ENCODE measurements around the gene ZNF597. TPM values are rescaled to one million over a fixed set of nuclear protein-coding genes. Genes with fewer than 3 reads are reported as not detected.

ZNF597 gene
- total and polyA plus RNA-seq, 10 of the 15 experiments (the other 5 are each of a cell fraction or from before 2014, with no cell fraction given) = 0.80 to 2.8 (median 2.0) TPM

DNA sequence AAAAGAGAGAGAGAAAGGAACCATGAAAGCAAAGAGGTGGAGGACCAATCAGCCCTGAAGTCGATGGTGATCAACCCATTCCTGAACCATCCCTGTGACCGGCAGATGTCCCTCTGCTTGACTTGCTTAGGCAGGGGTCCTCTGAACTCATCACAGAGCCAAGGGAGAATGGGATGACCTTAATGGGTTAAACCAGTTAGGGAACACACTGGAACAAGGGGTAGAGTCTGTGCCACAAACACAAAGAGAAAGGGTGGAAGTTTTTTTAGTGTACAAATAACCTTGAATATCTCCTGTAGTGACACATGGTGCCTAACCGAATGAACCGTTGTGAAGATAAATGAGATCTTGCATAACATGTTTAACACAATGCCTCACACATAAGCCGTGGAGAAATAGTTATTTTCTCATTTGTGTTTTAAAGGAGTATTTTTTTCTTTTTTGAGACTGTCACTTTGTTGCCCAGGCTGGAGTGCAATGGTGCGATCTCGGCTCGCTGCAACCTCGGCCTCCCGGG, 11.4 kb upstream of the ZNF597 start:
- H3K79me2 ChIP-seq (ENCODE audit: control insufficient read depth, insufficient read depth, low read length) = peaks cover 21% of the 10 kb centered on the region
- TF ChIP-seq PML (IDR thresholded peaks at IDR 0.05; ENCODE audit: low read length) (no peak), ZNF207 (IDR thresholded peaks at IDR 0.05; ENCODE audit: borderline replicate concordance) (no peak), HDAC6 (IDR thresholded peaks at IDR 0.05; ENCODE audit: unreplicated experiment) (no peak), SMC3 (IDR thresholded peaks at IDR 0.05; ENCODE audit: borderline replicate concordance, low read length) (no peak), MTA2 (IDR thresholded peaks at IDR 0.05; ENCODE audit: low read depth) (no peak), ETV6 (conservative IDR thresholded peaks at IDR 0.05 in 1 of 2, IDR thresholded peaks at IDR 0.05 in 1 of 2; ENCODE audit: borderline replicate concordance in 1 of 2, low read depth in 1 of 2) (no peak), SUPT20H (IDR thresholded peaks at IDR 0.05; ENCODE audit: borderline replicate concordance, control insufficient read depth, low read depth, low read length) (no peak), EZH2 (IDR thresholded peaks at IDR 0.05; ENCODE audit: borderline replicate concordance, control insufficient read depth, low read depth, low read length) (no peak), NR2C2 (IDR thresholded peaks at IDR 0.05; ENCODE audit: borderline replicate concordance, control insufficient read depth, insufficient read length, low read depth) (no peak)
- TF ChIP-seq, protein P1, sequence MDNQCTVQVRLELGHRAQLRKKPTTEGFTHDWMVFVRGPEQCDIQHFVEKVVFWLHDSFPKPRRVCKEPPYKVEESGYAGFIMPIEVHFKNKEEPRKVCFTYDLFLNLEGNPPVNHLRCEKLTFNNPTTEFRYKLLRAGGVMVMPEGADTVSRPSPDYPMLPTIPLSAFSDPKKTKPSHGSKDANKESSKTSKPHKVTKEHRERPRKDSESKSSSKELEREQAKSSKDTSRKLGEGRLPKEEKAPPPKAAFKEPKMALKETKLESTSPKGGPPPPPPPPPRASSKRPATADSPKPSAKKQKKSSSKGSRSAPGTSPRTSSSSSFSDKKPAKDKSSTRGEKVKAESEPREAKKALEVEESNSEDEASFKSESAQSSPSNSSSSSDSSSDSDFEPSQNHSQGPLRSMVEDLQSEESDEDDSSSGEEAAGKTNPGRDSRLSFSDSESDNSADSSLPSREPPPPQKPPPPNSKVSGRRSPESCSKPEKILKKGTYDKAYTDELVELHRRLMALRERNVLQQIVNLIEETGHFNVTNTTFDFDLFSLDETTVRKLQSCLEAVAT (IDR thresholded peaks at IDR 0.05) = no peak
- TF ChIP-seq, protein P2, sequence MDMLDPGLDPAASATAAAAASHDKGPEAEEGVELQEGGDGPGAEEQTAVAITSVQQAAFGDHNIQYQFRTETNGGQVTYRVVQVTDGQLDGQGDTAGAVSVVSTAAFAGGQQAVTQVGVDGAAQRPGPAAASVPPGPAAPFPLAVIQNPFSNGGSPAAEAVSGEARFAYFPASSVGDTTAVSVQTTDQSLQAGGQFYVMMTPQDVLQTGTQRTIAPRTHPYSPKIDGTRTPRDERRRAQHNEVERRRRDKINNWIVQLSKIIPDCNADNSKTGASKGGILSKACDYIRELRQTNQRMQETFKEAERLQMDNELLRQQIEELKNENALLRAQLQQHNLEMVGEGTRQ (IDR thresholded peaks at IDR 0.05; ENCODE audit: borderline replicate concordance, low read depth, low read length) = no peak
- SMC1A ChIA-PET (ENCODE audit: uncharacterized antibody, unreplicated experiment) = interaction anchor here (1.2 to 2.7 kb wide), 2 partner anchors 11 to 17 kb away, joined by 3 to 7 read pairs; partner anchors contain the start of genes NAA60 and ZNF597
- BruUV-seq (replicated peaks) = no TSS peak
- no peak overlapping the region for H2AFZ ChIP-seq (ENCODE audit: control insufficient read depth, low read depth, low read length)
- H3K27me3 ChIP-seq (replicated peaks in 1 of 2; ENCODE audit: control insufficient read depth in 2 of 2, insufficient read depth in 2 of 2, low read length in 1 of 2) = no peaks in the 10 kb centered on the region
- 92% methylated on average over 10 of the region's 10 CpGs for WGBS (ENCODE audit: insufficient coverage, insufficient replicate concordance, low lambda C conversion rate, missing lambda C conversion rate)
- no peak overlapping the region for H3K4me3 ChIP-seq
- ATAC-seq (no peak), FAIRE-seq (no peak), DNase-seq (ENCODE audit: low read depth, low spot score) (no peak)
- in situ Hi-C loops (cut with MboI) = no loop called here
- H4K20me1 ChIP-seq (ENCODE audit: control insufficient read depth, insufficient read depth) = no peaks in the 10 kb centered on the region
- POLR2A ChIA-PET = no interaction called here
- CTCF ChIA-PET = no interaction called here
- intact Hi-C loops (cut with micrococcal nuclease; ENCODE audit: unreplicated experiment) = no loop called here
- H3K27ac ChIP-seq (ENCODE audit: control insufficient read depth, insufficient read depth) = no peak overlapping the region
- no peaks in the 10 kb centered on the region for H3K36me3 ChIP-seq (ENCODE audit: control insufficient read depth in 2 of 2, insufficient read depth in 2 of 2, low read length in 1 of 2)
- no peak overlapping the region for H3K9ac ChIP-seq (ENCODE audit: control insufficient read depth, insufficient read depth, low read length)
- no peak overlapping the region for H3K4me2 ChIP-seq (ENCODE audit: control insufficient read depth, insufficient read depth)
- RAD21 ChIA-PET (ENCODE audit: unreplicated experiment) = no interaction called here
- H3K4me1 ChIP-seq (ENCODE audit: control insufficient read depth, insufficient read depth, low read length) = peaks cover 10% of the 10 kb centered on the region
- no peaks in the 10 kb centered on the region; the same call in 2 of the 3 replicates for H3K9me3 ChIP-seq (replicated peaks; ENCODE audit: control insufficient read depth, insufficient read depth, low read length)
